ENCODE data around the gene OR2F1.

Gene OR2F1

DNA sequence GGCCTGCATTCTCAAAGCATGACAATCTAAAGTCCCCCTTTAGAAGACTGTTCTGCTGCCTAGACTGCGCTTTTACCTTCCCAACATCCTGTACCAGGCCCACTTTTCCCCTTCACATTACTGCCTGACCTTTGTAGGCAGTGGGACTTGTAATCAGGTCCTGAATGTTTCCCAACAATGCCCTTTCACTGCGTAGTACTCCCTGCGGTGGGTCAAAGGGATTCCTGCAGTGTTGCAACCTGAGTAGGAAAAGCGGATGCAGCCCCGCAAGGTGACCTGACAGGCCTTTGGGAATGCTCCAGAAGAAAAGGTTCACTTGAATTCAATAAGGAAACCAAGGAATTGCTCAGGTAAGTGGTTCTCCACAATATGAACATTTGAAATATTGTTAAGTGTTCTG, 47.7 kb upstream of the OR2F1 start:
- TF ChIP-seq, protein P1, sequence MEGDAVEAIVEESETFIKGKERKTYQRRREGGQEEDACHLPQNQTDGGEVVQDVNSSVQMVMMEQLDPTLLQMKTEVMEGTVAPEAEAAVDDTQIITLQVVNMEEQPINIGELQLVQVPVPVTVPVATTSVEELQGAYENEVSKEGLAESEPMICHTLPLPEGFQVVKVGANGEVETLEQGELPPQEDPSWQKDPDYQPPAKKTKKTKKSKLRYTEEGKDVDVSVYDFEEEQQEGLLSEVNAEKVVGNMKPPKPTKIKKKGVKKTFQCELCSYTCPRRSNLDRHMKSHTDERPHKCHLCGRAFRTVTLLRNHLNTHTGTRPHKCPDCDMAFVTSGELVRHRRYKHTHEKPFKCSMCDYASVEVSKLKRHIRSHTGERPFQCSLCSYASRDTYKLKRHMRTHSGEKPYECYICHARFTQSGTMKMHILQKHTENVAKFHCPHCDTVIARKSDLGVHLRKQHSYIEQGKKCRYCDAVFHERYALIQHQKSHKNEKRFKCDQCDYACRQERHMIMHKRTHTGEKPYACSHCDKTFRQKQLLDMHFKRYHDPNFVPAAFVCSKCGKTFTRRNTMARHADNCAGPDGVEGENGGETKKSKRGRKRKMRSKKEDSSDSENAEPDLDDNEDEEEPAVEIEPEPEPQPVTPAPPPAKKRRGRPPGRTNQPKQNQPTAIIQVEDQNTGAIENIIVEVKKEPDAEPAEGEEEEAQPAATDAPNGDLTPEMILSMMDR (IDR thresholded peaks at IDR 0.05; ENCODE audit: insufficient read depth, low read length): no peak
- no peak for TF ChIP-seq POLR2AphosphoS5 (IDR thresholded peaks at IDR 0.05; ENCODE audit: low read depth)
- no peak for TF ChIP-seq SPI1 (IDR thresholded peaks at IDR 0.05; ENCODE audit: borderline replicate concordance, low read depth)
- TF ChIP-seq, protein P2, sequence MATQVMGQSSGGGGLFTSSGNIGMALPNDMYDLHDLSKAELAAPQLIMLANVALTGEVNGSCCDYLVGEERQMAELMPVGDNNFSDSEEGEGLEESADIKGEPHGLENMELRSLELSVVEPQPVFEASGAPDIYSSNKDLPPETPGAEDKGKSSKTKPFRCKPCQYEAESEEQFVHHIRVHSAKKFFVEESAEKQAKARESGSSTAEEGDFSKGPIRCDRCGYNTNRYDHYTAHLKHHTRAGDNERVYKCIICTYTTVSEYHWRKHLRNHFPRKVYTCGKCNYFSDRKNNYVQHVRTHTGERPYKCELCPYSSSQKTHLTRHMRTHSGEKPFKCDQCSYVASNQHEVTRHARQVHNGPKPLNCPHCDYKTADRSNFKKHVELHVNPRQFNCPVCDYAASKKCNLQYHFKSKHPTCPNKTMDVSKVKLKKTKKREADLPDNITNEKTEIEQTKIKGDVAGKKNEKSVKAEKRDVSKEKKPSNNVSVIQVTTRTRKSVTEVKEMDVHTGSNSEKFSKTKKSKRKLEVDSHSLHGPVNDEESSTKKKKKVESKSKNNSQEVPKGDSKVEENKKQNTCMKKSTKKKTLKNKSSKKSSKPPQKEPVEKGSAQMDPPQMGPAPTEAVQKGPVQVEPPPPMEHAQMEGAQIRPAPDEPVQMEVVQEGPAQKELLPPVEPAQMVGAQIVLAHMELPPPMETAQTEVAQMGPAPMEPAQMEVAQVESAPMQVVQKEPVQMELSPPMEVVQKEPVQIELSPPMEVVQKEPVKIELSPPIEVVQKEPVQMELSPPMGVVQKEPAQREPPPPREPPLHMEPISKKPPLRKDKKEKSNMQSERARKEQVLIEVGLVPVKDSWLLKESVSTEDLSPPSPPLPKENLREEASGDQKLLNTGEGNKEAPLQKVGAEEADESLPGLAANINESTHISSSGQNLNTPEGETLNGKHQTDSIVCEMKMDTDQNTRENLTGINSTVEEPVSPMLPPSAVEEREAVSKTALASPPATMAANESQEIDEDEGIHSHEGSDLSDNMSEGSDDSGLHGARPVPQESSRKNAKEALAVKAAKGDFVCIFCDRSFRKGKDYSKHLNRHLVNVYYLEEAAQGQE (IDR thresholded peaks at IDR 0.05; ENCODE audit: insufficient replicate concordance, low read depth): no peak
- TF ChIP-seq GABPA (IDR thresholded peaks at IDR 0.05; ENCODE audit: low read depth): no peak
- no peak overlapping the region for H3K4me3 ChIP-seq (replicated peaks; ENCODE audit: insufficient read depth, low read length)
- H3K27ac ChIP-seq (replicated peaks): no peak overlapping the region
- no peaks in the 10 kb centered on the region for H3K27me3 ChIP-seq (ENCODE audit: insufficient read depth, poor library complexity, severe bottlenecking)
- no peak for DNase-seq (ENCODE audit: low read depth in 1 of 2, low spot score in 1 of 2)

DNA sequence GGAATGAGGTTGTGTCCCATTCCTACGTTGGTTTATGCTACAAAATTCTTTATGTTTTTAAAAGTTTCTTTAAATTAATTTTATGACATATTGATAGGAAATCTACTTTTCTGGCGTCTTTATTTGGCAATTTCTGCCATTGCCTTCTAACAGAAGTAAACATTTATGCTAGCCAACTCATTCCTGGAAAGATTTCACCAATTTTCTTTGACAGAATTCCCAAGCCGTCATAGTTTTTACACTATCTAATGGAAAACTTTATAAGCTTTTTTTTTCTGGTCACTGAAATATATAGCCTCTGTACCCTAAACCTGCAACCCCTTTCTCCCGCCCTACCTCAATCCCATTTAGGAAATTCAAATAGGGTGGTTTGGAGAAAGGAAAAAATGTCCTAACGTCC, 46.5 kb upstream of the OR2F1 start:
- Histone ChIP-seq H3K27me3 (ENCODE audit: insufficient read depth, poor library complexity, severe bottlenecking) (no peaks in the 10 kb centered on the region), H3K4me3 (replicated peaks; ENCODE audit: insufficient read depth, low read length) (no peak overlapping the region), H3K27ac (replicated peaks) (no peak overlapping the region)
- TF ChIP-seq, protein P2 (IDR thresholded peaks at IDR 0.05; ENCODE audit: insufficient replicate concordance, low read depth): no peak
- TF ChIP-seq GABPA (IDR thresholded peaks at IDR 0.05; ENCODE audit: low read depth) (no peak), POLR2AphosphoS5 (IDR thresholded peaks at IDR 0.05; ENCODE audit: low read depth) (no peak), SPI1 (IDR thresholded peaks at IDR 0.05; ENCODE audit: borderline replicate concordance, low read depth) (no peak)
- TF ChIP-seq, protein P1 (IDR thresholded peaks at IDR 0.05; ENCODE audit: insufficient read depth, low read length): no peak
- DNase-seq (ENCODE audit: low read depth in 1 of 2, low spot score in 1 of 2): no peak

DNA sequence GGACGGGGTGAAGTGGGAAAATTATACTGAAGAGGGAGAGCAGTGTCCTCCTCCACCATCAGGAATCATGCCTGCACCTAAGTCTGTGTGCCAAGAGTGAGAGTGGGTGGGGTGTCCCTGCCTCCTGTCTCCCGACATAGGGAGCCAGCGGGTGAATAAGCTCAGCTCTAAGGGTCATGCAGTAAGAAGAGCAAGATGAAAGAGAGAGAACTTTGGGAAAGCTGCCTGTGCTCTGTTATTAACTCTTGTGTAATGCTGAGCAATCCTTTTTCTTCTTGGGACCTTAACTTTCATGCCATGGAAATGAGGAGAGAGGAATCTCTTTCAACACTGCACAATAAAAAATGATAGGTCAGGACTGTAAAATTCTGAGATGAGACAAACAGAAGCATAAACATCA, 44.8 kb upstream of the OR2F1 start:
- TF ChIP-seq GABPA (IDR thresholded peaks at IDR 0.05; ENCODE audit: low read depth) (no peak), POLR2AphosphoS5 (IDR thresholded peaks at IDR 0.05; ENCODE audit: low read depth) (no peak), SPI1 (IDR thresholded peaks at IDR 0.05; ENCODE audit: borderline replicate concordance, low read depth) (no peak)
- TF ChIP-seq, protein P2 (IDR thresholded peaks at IDR 0.05; ENCODE audit: insufficient replicate concordance, low read depth): no peak
- TF ChIP-seq, protein P1 (IDR thresholded peaks at IDR 0.05; ENCODE audit: insufficient read depth, low read length): no peak
- H3K4me3 ChIP-seq (replicated peaks; ENCODE audit: insufficient read depth, low read length): no peak overlapping the region
- no peak overlapping the region for H3K27ac ChIP-seq (replicated peaks)
- H3K27me3 ChIP-seq (ENCODE audit: insufficient read depth, poor library complexity, severe bottlenecking): no peaks in the 10 kb centered on the region
- no peak for DNase-seq (ENCODE audit: low read depth in 1 of 2, low spot score in 1 of 2)

Data from HL-60 (cell line).